Mesenchymal stem cell (in vitro differentiated cells and primary cell): ENCODE data around the gene MMP23B.

ENCODE experiments used
- DNase-seq: peaks from one replicate; pipeline ENCODE4 v3.0.0-alpha.2; 2013
- H2AFZ ChIP-seq: one replicate; pipeline ENCODE4 v1.6.1; 2013; ENCODE audit warnings: low read depth, mild to moderate bottlenecking, control low read depth, inconsistent platforms, low read length, moderate library complexity
- H2AK5ac ChIP-seq: 2 replicates; pipeline ENCODE4 v1.6.1; 2013; ENCODE audit warnings: low read length, moderate library complexity, mild to moderate bottlenecking, inconsistent platforms; ENCODE audit not compliant: severe bottlenecking
- H2BK120ac ChIP-seq: one replicate; pipeline ENCODE4 v1.6.1; 2013; ENCODE audit warnings: low read depth, mild to moderate bottlenecking, inconsistent platforms, low read length, moderate library complexity
- H2BK12ac ChIP-seq, 2 experiments: one replicate each; pipeline ENCODE4 v1.6.1; 2013; ENCODE audit warnings: inconsistent platforms in 2 of 2, low read length in 2 of 2, mild to moderate bottlenecking in 2 of 2, moderate library complexity in 2 of 2, control low read depth in 1 of 2
- H2BK15ac ChIP-seq: one replicate; pipeline ENCODE4 v1.6.1; 2013; ENCODE audit warnings: mild to moderate bottlenecking, low read depth, inconsistent platforms; ENCODE audit not compliant: poor library complexity, severe bottlenecking
- H2BK5ac ChIP-seq: 2 replicates; pipeline ENCODE4 v1.6.1; 2013; ENCODE audit warnings: low read depth, mild to moderate bottlenecking, low read length, control low read depth, inconsistent platforms; ENCODE audit not compliant: poor library complexity, severe bottlenecking
- H3K14ac ChIP-seq, 2 experiments: one replicate each; pipeline ENCODE4 v1.6.1; 2013; ENCODE audit warnings: inconsistent platforms in 2 of 2, low read length in 2 of 2, control low read depth in 1 of 2, mild to moderate bottlenecking in 1 of 2, moderate library complexity in 1 of 2
- H3K18ac ChIP-seq, 2 experiments: one replicate each; pipeline ENCODE4 v1.6.1; 2013; ENCODE audit warnings: inconsistent platforms in 2 of 2, low read length in 2 of 2, control low read depth in 1 of 2, low read depth in 1 of 2, mild to moderate bottlenecking in 1 of 2
- H3K23ac ChIP-seq, 2 experiments: one replicate each; pipeline ENCODE4 v1.6.1; 2013; ENCODE audit warnings: inconsistent platforms in 2 of 2, low read length in 2 of 2, mild to moderate bottlenecking in 2 of 2, moderate library complexity in 2 of 2, control low read depth in 1 of 2
- H3K27ac ChIP-seq: 2 replicates; pipeline ENCODE4 v1.5.1; 2013; ENCODE audit warnings: mild to moderate bottlenecking, moderate library complexity, low read length, control low read depth, inconsistent platforms; ENCODE audit not compliant: poor library complexity, severe bottlenecking
- H3K27me3 ChIP-seq, 2 experiments: 2 replicates each; pipeline versions ENCODE4 v1.6.1 to v1.7.0; 2013; ENCODE audit warnings: low read length in 2 of 2, mild to moderate bottlenecking in 2 of 2, moderate library complexity in 2 of 2, control low read depth in 1 of 2, inconsistent platforms in 1 of 2; ENCODE audit not compliant: control insufficient read depth in 1 of 2, insufficient read depth in 1 of 2
- H3K36me3 ChIP-seq, 2 experiments: 2 replicates each; pipeline versions ENCODE4 v1.6.1 to v1.7.0; 2013; ENCODE audit warnings: low read length in 2 of 2, control low read depth in 1 of 2, inconsistent platforms in 1 of 2, low read depth in 1 of 2, mild to moderate bottlenecking in 1 of 2; ENCODE audit not compliant: insufficient read depth in 2 of 2, control insufficient read depth in 1 of 2
- H3K4ac ChIP-seq, 2 experiments: one replicate each; pipeline ENCODE4 v1.6.1; 2013; ENCODE audit warnings: inconsistent platforms in 2 of 2, low read length in 2 of 2, mild to moderate bottlenecking in 2 of 2, moderate library complexity in 2 of 2, control low read depth in 1 of 2, low read depth in 1 of 2
- H3K4me1 ChIP-seq: 2 replicates; pipeline ENCODE4 v1.6.1; 2013; ENCODE audit warnings: low read depth, low read length, control low read depth; ENCODE audit not compliant: control insufficient read depth, insufficient read depth
- H3K4me2 ChIP-seq: 2 replicates; pipeline ENCODE4 v1.6.1; 2013; ENCODE audit warnings: low read length, mild to moderate bottlenecking, inconsistent platforms; ENCODE audit not compliant: poor library complexity, severe bottlenecking
- H3K4me3 ChIP-seq, 2 experiments: 2 replicates each; pipeline versions ENCODE4 v1.5.1 to v1.7.0; 2013; ENCODE audit warnings: low read length in 2 of 2, mild to moderate bottlenecking in 2 of 2, control low read depth in 1 of 2, low read depth in 1 of 2; ENCODE audit not compliant: insufficient read depth in 1 of 2
- H3K79me1 ChIP-seq: replicated peaks from 2 replicates; pipeline ENCODE4 v1.6.1; 2013; ENCODE audit warnings: mild to moderate bottlenecking, control low read depth, low read length, inconsistent platforms; ENCODE audit not compliant: poor library complexity, severe bottlenecking
- H3K9ac ChIP-seq: 2 replicates; pipeline ENCODE4 v1.7.0; 2013; ENCODE audit warnings: mild to moderate bottlenecking, low read length, moderate library complexity
- H3K9me3 ChIP-seq: 2 replicates; pipeline ENCODE4 v1.7.0; 2013; ENCODE audit warnings: mild to moderate bottlenecking, low read length; ENCODE audit not compliant: control insufficient read depth
- H4K8ac ChIP-seq: one replicate; pipeline ENCODE4 v1.6.1; 2013; ENCODE audit warnings: inconsistent platforms, mild to moderate bottlenecking, low read length, moderate library complexity
- H4K91ac ChIP-seq: one replicate; pipeline ENCODE4 v1.6.1; 2013; ENCODE audit warnings: mild to moderate bottlenecking, low read length, inconsistent platforms
- WGBS: methylation state at CpG from one replicate; pipeline ENCODE4 v1.1.7; 2013; ENCODE audit warnings: mixed read lengths; 5-methylcytosine and 5-hydroxymethylcytosine counted together

MMP23B gene

DNA sequence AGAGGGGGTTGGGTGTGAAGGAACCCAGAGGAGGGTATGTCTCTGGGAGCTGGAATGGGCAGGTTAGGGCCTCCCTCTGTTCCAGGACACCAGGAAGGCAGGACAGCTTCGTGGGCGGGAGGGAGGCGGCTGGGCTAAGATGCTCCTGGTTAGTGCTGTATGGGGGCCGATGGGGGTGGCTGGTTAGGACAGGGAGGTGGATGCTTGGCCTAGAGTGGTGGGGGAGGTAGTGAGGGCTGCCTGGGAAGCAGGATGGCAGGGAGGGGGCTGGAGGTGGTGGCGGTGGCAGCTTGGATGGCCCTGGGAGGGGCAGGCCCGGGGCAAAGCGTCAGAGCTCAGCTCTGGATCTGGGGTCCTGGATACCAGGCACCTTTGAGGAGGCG lies 6.2 kb upstream of the MMP23B start:
- Histone ChIP-seq H3K14ac (no peak overlapping the region), H3K36me3 (peaks cover 6 to 89% of the 10 kb centered on the region in 2 experiments), H2AFZ (no peak overlapping the region), H3K23ac (no peak overlapping the region), H2BK12ac (no peak overlapping the region), H3K18ac (no peak overlapping the region), H3K4me2 (no peak overlapping the region), H4K8ac (no peak overlapping the region), H2BK120ac (no peak overlapping the region), H2AK5ac (no peak overlapping the region), H3K9ac (no peak overlapping the region), H3K9me3 (no peaks in the 10 kb centered on the region), H3K4ac (no peak overlapping the region), H2BK15ac (no peak overlapping the region), H3K79me1 (peaks cover 13% of the 10 kb centered on the region), H3K4me1 (peaks cover 22% of the 10 kb centered on the region), H2BK5ac (no peak overlapping the region), H3K27me3 (no peaks in the 10 kb centered on the region), H4K91ac (no peak overlapping the region), H3K27ac (no peak overlapping the region), H3K4me3 (no peak overlapping the region)
- WGBS: 96% methylated on average over 8 of the region's 8 CpGs
- no peak for DNase-seq

DNA sequence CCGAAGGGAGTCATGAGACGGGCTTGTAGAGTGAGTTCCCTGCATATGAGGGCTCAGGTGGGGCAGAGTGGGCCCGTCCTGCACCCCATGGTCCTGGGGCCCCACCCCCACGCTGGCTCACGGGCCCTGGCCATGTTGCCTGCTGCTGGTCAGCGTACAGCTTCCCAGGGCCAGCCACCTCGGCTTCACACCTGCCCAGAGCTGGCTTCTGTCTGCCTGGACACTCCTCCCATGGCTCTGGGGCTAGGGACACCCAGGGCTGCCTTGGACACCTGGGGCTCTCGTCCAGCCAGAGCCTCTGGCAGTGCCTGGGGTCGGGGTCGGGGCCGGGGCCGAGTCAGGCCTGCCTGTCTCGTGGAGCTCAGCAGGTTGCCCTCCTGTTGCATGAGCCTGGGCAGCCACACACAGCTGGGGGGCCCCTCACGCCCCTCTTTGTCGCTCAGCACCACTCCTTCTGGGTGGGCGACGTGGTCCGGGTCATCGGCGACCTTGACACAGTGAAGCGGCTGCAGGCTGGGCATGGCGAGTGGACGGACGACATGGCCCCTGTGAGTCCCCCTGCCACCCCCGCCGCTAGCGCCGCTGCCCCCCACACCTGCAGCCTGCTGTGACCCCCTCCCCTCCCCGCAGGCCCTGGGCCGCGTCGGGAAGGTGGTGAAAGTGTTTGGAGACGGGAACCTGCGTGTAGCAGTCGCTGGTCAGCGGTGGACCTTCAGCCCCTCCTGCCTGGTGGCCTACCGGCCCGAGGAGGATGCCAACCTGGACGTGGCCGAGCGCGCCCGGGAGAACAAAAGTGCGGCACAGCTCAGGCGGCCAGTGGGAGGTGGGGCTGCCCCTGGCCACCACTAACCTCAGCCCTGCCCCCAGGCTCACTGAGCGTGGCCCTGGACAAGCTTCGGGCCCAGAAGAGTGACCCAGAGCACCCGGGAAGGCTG lies 5.5 kb upstream of the MMP23B start:
- no peak overlapping the region for H3K27ac ChIP-seq
- H3K4ac ChIP-seq: no peak overlapping the region
- DNase-seq: no peak
- H2BK12ac ChIP-seq: no peak overlapping the region
- 95% methylated on average over 42 of the region's 48 CpGs for WGBS
- H3K4me3 ChIP-seq: no peak overlapping the region
- no peak overlapping the region for H3K4me2 ChIP-seq
- no peak overlapping the region for H3K14ac ChIP-seq
- H2AFZ ChIP-seq: no peak overlapping the region
- H4K8ac ChIP-seq: no peak overlapping the region
- no peak overlapping the region for H3K9ac ChIP-seq
- no peak overlapping the region for H3K23ac ChIP-seq
- H3K18ac ChIP-seq: no peak overlapping the region
- H3K27me3 ChIP-seq: peaks cover 0 to 5% of the 10 kb centered on the region in 2 experiments
- H2BK5ac ChIP-seq: no peak overlapping the region
- no peak overlapping the region for H4K91ac ChIP-seq
- peaks cover 9% of the 10 kb centered on the region for H3K79me1 ChIP-seq
- H2BK15ac ChIP-seq: no peak overlapping the region
- H2AK5ac ChIP-seq: no peak overlapping the region
- H3K4me1 ChIP-seq: peaks cover 26% of the 10 kb centered on the region
- H3K9me3 ChIP-seq: no peaks in the 10 kb centered on the region
- peaks cover 6 to 83% of the 10 kb centered on the region in 2 experiments for H3K36me3 ChIP-seq
- H2BK120ac ChIP-seq: no peak overlapping the region

DNA sequence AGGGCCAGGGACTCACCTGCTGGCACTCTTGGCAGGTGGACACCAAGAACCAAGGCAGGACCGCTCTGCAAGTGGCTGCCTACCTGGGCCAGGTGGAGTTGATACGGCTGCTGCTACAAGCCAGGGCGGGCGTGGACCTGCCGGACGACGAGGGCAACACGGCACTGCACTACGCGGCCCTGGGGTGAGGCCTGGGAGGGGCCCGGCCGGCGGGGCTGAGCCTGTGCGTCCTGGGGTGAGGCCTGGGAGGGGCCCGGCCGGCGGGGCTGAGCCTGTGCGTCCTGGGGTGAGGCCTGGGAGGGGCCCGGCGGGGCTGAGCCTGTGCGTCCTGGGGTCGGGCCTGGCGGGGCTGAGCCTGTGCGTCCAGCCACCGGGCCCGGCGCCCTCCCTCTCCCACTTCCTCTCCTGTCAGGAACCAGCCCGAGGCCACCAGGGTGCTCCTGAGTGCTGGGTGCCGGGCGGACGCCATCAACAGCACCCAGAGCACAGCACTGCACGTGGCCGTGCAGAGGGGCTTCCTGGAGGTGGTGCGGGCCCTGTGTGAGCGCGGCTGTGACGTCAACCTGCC lies 4.6 kb upstream of the MMP23B start:
- Histone ChIP-seq H3K9me3 (no peaks in the 10 kb centered on the region), H3K9ac (no peak overlapping the region), H3K23ac (no peak overlapping the region), H2AFZ (no peak overlapping the region), H2BK5ac (no peak overlapping the region), H3K18ac (no peak overlapping the region), H2BK120ac (no peak overlapping the region), H4K8ac (no peak overlapping the region), H3K4me1 (peaks cover 28% of the 10 kb centered on the region), H2BK15ac (no peak overlapping the region), H3K79me1 (peaks cover 7% of the 10 kb centered on the region), H2AK5ac (no peak overlapping the region), H3K14ac (no peak overlapping the region), H2BK12ac (no peak overlapping the region), H3K4ac (no peak overlapping the region), H4K91ac (peak overlapping the region; percentile 36), H3K4me3 (peak overlapping the region in 1 of 2 experiments; percentile 41), H3K27me3 (peaks cover 3 to 8% of the 10 kb centered on the region in 2 experiments), H3K27ac (no peak overlapping the region), H3K36me3 (peaks cover 6 to 78% of the 10 kb centered on the region in 2 experiments), H3K4me2 (no peak overlapping the region)
- 89% methylated on average over 29 of the region's 37 CpGs for WGBS
- no peak for DNase-seq
